ENCODE data around the gene SELENOT. TPM values are rescaled to one million over a fixed set of nuclear protein-coding genes. Genes with fewer than 3 reads are reported as not detected.

SELENOT gene
- polyA plus RNA-seq, 5 donors, result 71.6 to 87.3 (median 85.3) TPM

GRCh38 chr3:150656316-150656715 is 53.2 kb downstream of the SELENOT start:
- DNase-seq, result no peak

DNA sequence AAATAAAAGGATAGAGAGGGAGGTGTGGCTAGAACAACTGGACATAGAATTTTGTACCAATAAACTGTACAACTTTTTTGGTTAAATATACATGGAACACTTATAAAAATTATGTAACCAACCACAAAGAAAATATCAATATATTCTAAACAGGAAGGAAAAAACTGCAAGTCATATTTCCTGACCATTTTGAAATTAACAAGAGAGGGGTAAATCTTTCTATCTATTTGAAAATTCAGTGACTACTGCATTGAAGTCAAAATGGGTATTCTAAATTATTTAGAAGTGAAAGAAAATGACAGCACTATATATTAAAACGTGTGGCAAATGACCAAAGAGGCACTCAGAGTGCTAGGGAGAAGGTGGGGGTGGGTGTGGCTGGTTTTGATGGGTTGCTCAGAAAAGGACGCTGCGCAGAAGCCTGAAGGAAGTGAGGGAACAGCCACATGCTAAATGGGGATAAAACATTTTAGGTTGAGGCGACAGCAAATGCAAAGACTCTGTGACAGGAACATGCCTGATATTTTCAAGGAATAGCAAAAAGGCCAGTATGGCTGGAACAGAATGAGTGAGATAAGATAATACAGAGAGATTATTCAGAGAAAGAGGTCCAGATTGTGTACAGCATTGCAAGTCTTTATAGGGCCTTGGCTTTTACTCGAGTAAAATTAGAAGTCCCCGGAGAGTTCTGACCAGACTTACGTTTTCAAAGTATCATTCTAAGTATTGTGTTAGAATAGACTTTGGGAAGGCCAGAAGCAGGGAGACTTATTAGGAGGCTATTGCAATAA is 59.5 kb downstream of the SELENOT start:
- no peak for DNase-seq

DNA sequence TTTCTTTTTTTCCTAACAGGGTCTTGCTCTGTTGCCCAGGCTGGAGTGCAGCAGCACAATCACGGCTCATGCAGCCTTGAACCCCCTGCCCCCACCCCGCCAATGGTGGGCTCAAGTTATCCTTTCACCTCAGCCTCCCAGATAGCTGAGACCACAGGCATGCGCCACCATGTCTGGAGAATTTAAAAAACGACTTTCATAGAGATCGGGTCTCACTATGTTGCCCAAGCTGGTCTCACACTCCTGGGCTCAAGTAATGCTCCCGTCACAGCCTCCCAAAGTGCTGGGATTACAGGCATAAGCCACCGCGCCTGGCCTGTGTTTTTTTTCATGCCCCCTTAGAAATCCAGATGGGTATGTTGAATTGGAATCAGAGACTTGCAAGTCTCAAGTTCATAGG is 60.3 kb downstream of the SELENOT start:
- no peak for DNase-seq

GRCh38 chr3:150666167-150666566 is 63.0 kb downstream of the SELENOT start:
- DNase-seq, result no peak

GRCh38 chr3:150673966-150674365 is 70.8 kb downstream of the SELENOT start:
- DNase-seq, result no peak

- DNase-seq, result no peak
These were observed 72.5 kb downstream of the SELENOT start for GRCh38 chr3:150675587-150675986.

Other genes starting within 250 kb of the SELENOT start
- gene TSC22D2, start 195.0 kb upstream of the SELENOT start, polyA plus RNA-seq (ENCODE audit: insufficient read depth in 1 of 5, insufficient read length in 5 of 5, low replicate concordance in 1 of 5), result 10 to 100 TPM; 70.2 to 93.4 (median 75.4) TPM
- 100 to 1,000 TPM; 137 to 168 (median 155) TPM for gene SERP1, start 56.8 kb upstream of the SELENOT start, polyA plus RNA-seq (ENCODE audit: insufficient read depth in 1 of 5, insufficient read length in 5 of 5, low replicate concordance in 1 of 5)
- 100 to 1,000 TPM; 165 to 218 (median 183) TPM for gene EIF2A, start 56.5 kb upstream of the SELENOT start, polyA plus RNA-seq (ENCODE audit: insufficient read depth in 1 of 5, insufficient read length in 5 of 5, low replicate concordance in 1 of 5)
- gene ERICH6, start 100.6 kb downstream of the SELENOT start, polyA plus RNA-seq (ENCODE audit: insufficient read depth in 1 of 5, insufficient read length in 5 of 5, low replicate concordance in 1 of 5), result 1 to 10 TPM in 1 of 5 donors, under 1 TPM in 3, not detected in 1; 0.28 to 1.2 (median 0.61) TPM
- 10 to 100 TPM; 19.4 to 24.1 (median 21.5) TPM for gene SIAH2, start 159.8 kb downstream of the SELENOT start, polyA plus RNA-seq (ENCODE audit: insufficient read depth in 1 of 5, insufficient read length in 5 of 5, low replicate concordance in 1 of 5)